H1 (cell line): ENCODE measurements around the gene SVOPL. TPM values are rescaled to one million over a fixed set of nuclear protein-coding genes. Genes with fewer than 3 reads are reported as not detected.

ENCODE experiments used
- polyA plus RNA-seq, 7 experiments: library from polyadenylated mRNA; depleted of rRNA in 3 of 7; stranded (reverse) in 5 of 7; unstranded in 2 of 7; fragments of >200 nt in 5 of 7; fragments of 200-250 nt in 2 of 7; gene quantifications; 1 replicate in 5 of 7; 2 replicates in 1 of 7; 4 replicates in 1 of 7; pipeline versions ENCODE4 v1.2.1 to v1.2.3, GENCODE V29; 2011 to 2013; ENCODE audit warnings: missing spikeins in 2 of 7, mixed read lengths in 2 of 7
- total RNA-seq: library from RNA; stranded (reverse); fragmentation: NEBNext Ultra II Directional; extraction: Animal tissue kit (Norgen Biotek cat#: 25700); gene quantifications from 2 replicates; pipeline ENCODE4 v1.2.1, GENCODE V29; 2021
- TF ChIP-seq, protein P1 (sequence below): fragments of 300-600 bp; sonication (generic); IDR thresholded peaks from 2 replicates; pipeline ENCODE4 v1.7.1; 2012; ENCODE audit warnings: low read length, moderate library complexity, mild to moderate bottlenecking, inconsistent platforms; ENCODE audit not compliant: insufficient replicate concordance

SVOPL gene
- total and polyA plus RNA-seq, 2 of the 8 experiments (the other 6 are each of a cell fraction or from before 2014, with no cell fraction given): 1.1 to 1.4 TPM

GRCh38 chr7:138658889-138659288 is 42.3 kb downstream of the SVOPL start (continued):
- TF ChIP-seq, protein P1, sequence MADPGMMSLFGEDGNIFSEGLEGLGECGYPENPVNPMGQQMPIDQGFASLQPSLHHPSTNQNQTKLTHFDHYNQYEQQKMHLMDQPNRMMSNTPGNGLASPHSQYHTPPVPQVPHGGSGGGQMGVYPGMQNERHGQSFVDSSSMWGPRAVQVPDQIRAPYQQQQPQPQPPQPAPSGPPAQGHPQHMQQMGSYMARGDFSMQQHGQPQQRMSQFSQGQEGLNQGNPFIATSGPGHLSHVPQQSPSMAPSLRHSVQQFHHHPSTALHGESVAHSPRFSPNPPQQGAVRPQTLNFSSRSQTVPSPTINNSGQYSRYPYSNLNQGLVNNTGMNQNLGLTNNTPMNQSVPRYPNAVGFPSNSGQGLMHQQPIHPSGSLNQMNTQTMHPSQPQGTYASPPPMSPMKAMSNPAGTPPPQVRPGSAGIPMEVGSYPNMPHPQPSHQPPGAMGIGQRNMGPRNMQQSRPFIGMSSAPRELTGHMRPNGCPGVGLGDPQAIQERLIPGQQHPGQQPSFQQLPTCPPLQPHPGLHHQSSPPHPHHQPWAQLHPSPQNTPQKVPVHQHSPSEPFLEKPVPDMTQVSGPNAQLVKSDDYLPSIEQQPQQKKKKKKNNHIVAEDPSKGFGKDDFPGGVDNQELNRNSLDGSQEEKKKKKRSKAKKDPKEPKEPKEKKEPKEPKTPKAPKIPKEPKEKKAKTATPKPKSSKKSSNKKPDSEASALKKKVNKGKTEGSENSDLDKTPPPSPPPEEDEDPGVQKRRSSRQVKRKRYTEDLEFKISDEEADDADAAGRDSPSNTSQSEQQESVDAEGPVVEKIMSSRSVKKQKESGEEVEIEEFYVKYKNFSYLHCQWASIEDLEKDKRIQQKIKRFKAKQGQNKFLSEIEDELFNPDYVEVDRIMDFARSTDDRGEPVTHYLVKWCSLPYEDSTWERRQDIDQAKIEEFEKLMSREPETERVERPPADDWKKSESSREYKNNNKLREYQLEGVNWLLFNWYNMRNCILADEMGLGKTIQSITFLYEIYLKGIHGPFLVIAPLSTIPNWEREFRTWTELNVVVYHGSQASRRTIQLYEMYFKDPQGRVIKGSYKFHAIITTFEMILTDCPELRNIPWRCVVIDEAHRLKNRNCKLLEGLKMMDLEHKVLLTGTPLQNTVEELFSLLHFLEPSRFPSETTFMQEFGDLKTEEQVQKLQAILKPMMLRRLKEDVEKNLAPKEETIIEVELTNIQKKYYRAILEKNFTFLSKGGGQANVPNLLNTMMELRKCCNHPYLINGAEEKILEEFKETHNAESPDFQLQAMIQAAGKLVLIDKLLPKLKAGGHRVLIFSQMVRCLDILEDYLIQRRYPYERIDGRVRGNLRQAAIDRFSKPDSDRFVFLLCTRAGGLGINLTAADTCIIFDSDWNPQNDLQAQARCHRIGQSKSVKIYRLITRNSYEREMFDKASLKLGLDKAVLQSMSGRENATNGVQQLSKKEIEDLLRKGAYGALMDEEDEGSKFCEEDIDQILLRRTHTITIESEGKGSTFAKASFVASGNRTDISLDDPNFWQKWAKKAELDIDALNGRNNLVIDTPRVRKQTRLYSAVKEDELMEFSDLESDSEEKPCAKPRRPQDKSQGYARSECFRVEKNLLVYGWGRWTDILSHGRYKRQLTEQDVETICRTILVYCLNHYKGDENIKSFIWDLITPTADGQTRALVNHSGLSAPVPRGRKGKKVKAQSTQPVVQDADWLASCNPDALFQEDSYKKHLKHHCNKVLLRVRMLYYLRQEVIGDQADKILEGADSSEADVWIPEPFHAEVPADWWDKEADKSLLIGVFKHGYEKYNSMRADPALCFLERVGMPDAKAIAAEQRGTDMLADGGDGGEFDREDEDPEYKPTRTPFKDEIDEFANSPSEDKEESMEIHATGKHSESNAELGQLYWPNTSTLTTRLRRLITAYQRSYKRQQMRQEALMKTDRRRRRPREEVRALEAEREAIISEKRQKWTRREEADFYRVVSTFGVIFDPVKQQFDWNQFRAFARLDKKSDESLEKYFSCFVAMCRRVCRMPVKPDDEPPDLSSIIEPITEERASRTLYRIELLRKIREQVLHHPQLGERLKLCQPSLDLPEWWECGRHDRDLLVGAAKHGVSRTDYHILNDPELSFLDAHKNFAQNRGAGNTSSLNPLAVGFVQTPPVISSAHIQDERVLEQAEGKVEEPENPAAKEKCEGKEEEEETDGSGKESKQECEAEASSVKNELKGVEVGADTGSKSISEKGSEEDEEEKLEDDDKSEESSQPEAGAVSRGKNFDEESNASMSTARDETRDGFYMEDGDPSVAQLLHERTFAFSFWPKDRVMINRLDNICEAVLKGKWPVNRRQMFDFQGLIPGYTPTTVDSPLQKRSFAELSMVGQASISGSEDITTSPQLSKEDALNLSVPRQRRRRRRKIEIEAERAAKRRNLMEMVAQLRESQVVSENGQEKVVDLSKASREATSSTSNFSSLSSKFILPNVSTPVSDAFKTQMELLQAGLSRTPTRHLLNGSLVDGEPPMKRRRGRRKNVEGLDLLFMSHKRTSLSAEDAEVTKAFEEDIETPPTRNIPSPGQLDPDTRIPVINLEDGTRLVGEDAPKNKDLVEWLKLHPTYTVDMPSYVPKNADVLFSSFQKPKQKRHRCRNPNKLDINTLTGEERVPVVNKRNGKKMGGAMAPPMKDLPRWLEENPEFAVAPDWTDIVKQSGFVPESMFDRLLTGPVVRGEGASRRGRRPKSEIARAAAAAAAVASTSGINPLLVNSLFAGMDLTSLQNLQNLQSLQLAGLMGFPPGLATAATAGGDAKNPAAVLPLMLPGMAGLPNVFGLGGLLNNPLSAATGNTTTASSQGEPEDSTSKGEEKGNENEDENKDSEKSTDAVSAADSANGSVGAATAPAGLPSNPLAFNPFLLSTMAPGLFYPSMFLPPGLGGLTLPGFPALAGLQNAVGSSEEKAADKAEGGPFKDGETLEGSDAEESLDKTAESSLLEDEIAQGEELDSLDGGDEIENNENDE: no peak
